Measurements from ENCODE around the gene KCMF1. TPM values are rescaled to one million over a fixed set of nuclear protein-coding genes. Genes with fewer than 3 reads are reported as not detected.

KCMF1 gene
- total and polyA plus RNA-seq, 12 donors = 9.7 to 74.2 (median 45.4) TPM

GRCh38 chr2:84964406-84965191, 6.4 kb upstream of the KCMF1 start:
- intact Hi-C loops (cut with DNase I) = no loop called here

GRCh38 chr2:84965192-84965516, 5.8 kb upstream of the KCMF1 start:
- H3K4me1 ChIP-seq (replicated peaks in 1 of 2) = peaks cover 11 to 35% of the 10 kb centered on the region in 2 donors
- H3K4me3 ChIP-seq = no peak overlapping the region
- no peak for DNase-seq
- H3K9me3 ChIP-seq (replicated peaks in 1 of 3) = no peaks in the 10 kb centered on the region
- no peaks in the 10 kb centered on the region for H3K27me3 ChIP-seq
- intact Hi-C loops (cut with DNase I) = no loop called here
- H3K27ac ChIP-seq = peak overlapping the region in 2 of 5 donors; percentile 26 to 35
- H3K36me3 ChIP-seq (replicated peaks in 1 of 2) = no peaks in the 10 kb centered on the region
- TF ChIP-seq POLR2A (IDR thresholded peaks at IDR 0.05) (no peak), CTCF (IDR thresholded peaks at IDR 0.05) (no peak)

More at GRCh38 chr2:84964406-84965191, 6.4 kb upstream of the KCMF1 start:
- Histone ChIP-seq H3K36me3 (replicated peaks in 1 of 2) (no peaks in the 10 kb centered on the region), H3K9me3 (replicated peaks in 1 of 3) (no peaks in the 10 kb centered on the region), H3K4me1 (replicated peaks in 1 of 2) (peaks cover 10 to 31% of the 10 kb centered on the region in 2 donors), H3K27me3 (no peaks in the 10 kb centered on the region), H3K27ac (peak overlapping the region in 2 of 5 donors; percentile 26 to 35), H3K4me3 (no peak overlapping the region)
- peak in 2 of 7 donors; percentile 35 to 47 for DNase-seq
- TF ChIP-seq CTCF (IDR thresholded peaks at IDR 0.05) = no peak
- TF ChIP-seq POLR2A (IDR thresholded peaks at IDR 0.05) = no peak
- 71 to 74% (median 71%) methylated on average over 9 of the region's 9 CpGs for WGBS, 4 donors

GRCh38 chr2:84965827-84966226, 5.1 kb upstream of the KCMF1 start:
- no peak for DNase-seq
- WGBS, 4 donors = 95 to 97% (median 96%) methylated on average over 9 of the region's 9 CpGs
- peaks cover 11 to 35% of the 10 kb centered on the region in 2 donors for H3K4me1 ChIP-seq (replicated peaks in 1 of 2)
- no peaks in the 10 kb centered on the region for H3K27me3 ChIP-seq
- no peak overlapping the region for H3K4me3 ChIP-seq
- TF ChIP-seq CTCF (IDR thresholded peaks at IDR 0.05) (no peak), POLR2A (IDR thresholded peaks at IDR 0.05) (no peak)
- no peaks in the 10 kb centered on the region for H3K36me3 ChIP-seq (replicated peaks in 1 of 2)
- no peak overlapping the region for H3K27ac ChIP-seq
- no peaks in the 10 kb centered on the region for H3K9me3 ChIP-seq (replicated peaks in 1 of 3)
- intact Hi-C loops (cut with DNase I) = no loop called here

GRCh38 chr2:84966731-84967130, 4.2 kb upstream of the KCMF1 start:
- TF ChIP-seq POLR2A (IDR thresholded peaks at IDR 0.05) = no peak
- no peak for TF ChIP-seq CTCF (IDR thresholded peaks at IDR 0.05)
- Histone ChIP-seq H3K4me1 (replicated peaks in 1 of 2) (peaks cover 11 to 35% of the 10 kb centered on the region in 2 donors), H3K36me3 (replicated peaks in 1 of 2) (no peaks in the 10 kb centered on the region), H3K4me3 (no peak overlapping the region), H3K27ac (no peak overlapping the region), H3K27me3 (no peaks in the 10 kb centered on the region), H3K9me3 (replicated peaks in 1 of 3) (no peaks in the 10 kb centered on the region)
- 86 to 93% (median 93%) methylated on average over 7 of the region's 7 CpGs for WGBS, 4 donors
- intact Hi-C loops (cut with DNase I) = no loop called here
- DNase-seq = no peak

All from adrenal gland (tissue), 12 donors.